HepG2 (cell line): ENCODE results near the gene CAPN10. TPM values are rescaled to one million over a fixed set of nuclear protein-coding genes. Genes with fewer than 3 reads are reported as not detected.

Experiments used
- ZNF407 ChIP-seq: sonication (generic); formaldehyde crosslinking; IDR thresholded peaks from one replicate; pipeline ENCODE4 v1.5.1; 2020; ENCODE audit warnings: mild to moderate bottlenecking, missing genetic modification reagents; ENCODE audit errors: not compliant biosample characterization
- ZSCAN5A ChIP-seq: sonication (generic); formaldehyde crosslinking; IDR thresholded peaks from 2 replicates; pipeline ENCODE4 v1.8.0; 2022; ENCODE audit warnings: mild to moderate bottlenecking, missing genetic modification reagents, borderline replicate concordance
- polyA plus RNA-seq, 8 experiments: library from polyadenylated mRNA; depleted of rRNA in 3 of 8; stranded (reverse) in 7 of 8; unstranded in 1 of 8; fragments of >200 nt; fragmentation: Illumina TruSeq in 4 of 8; extraction: Trizol in 4 of 8; gene quantifications; 2 replicates each; pipeline versions ENCODE4 v1.2.1 to v1.2.3, GENCODE V29; 2011 to 2016; ENCODE audit warnings: low read depth in 4 of 8, missing spikeins in 1 of 8, mixed read lengths in 1 of 8; ENCODE audit not compliant: insufficient read depth in 1 of 8
- total RNA-seq, 5 experiments: library from RNA; depleted of rRNA; stranded (reverse); fragments of >200 nt; fragmentation: Illumina TruSeq; extraction: Trizol; gene quantifications; 2 replicates each; pipeline ENCODE4 v1.2.3, GENCODE V29; 2016; ENCODE audit warnings: low read depth in 1 of 5
- TF ChIP-seq, protein P1 (sequence below): sonication (generic); formaldehyde crosslinking; IDR thresholded peaks from 2 replicates; pipeline ENCODE4 v1.5.0; 2020; ENCODE audit warnings: missing genetic modification reagents
- TF ChIP-seq, protein P2 (sequence below): sonication (generic); formaldehyde crosslinking; IDR thresholded peaks from 2 replicates; pipeline ENCODE4 v1.5.1; 2020; ENCODE audit warnings: mild to moderate bottlenecking, missing genetic modification reagents, moderate library complexity

Gene CAPN10
- total and polyA plus RNA-seq, 2 of the 13 experiments (the other 11 are each of a cell fraction or from before 2014, with no cell fraction given) = 27.6 to 32.4 TPM

GRCh38 chr2:240585681-240586197 lies 795 bp upstream of the CAPN10 start (continued):
- TF ChIP-seq ZNF407 (CRISPR knock-in tag) (peak; percentile 84), ZSCAN5A (CRISPR knock-in tag) (no peak)
- TF ChIP-seq, protein P1, sequence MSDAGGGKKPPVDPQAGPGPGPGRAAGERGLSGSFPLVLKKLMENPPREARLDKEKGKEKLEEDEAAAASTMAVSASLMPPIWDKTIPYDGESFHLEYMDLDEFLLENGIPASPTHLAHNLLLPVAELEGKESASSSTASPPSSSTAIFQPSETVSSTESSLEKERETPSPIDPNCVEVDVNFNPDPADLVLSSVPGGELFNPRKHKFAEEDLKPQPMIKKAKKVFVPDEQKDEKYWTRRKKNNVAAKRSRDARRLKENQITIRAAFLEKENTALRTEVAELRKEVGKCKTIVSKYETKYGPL (CRISPR knock-in tag) = no peak
- TF ChIP-seq, protein P2, sequence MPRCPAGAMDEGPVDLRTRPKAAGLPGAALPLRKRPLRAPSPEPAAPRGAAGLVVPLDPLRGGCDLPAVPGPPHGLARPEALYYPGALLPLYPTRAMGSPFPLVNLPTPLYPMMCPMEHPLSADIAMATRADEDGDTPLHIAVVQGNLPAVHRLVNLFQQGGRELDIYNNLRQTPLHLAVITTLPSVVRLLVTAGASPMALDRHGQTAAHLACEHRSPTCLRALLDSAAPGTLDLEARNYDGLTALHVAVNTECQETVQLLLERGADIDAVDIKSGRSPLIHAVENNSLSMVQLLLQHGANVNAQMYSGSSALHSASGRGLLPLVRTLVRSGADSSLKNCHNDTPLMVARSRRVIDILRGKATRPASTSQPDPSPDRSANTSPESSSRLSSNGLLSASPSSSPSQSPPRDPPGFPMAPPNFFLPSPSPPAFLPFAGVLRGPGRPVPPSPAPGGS (CRISPR knock-in tag) = 0 out of 2 replicates have a peak, but pooled peaks have one; percentile 8
- TF ChIP-seq, all 625 proteins: peak for 25
